Measurements from ENCODE around the gene TRIM33. TPM values are rescaled to one million over a fixed set of nuclear protein-coding genes. Genes with fewer than 3 reads are reported as not detected.

Gene TRIM33
- total and polyA plus RNA-seq, 2 of the 13 experiments (the other 11 are each of a cell fraction or from before 2014, with no cell fraction given) = 35.5 to 42.2 TPM

DNA sequence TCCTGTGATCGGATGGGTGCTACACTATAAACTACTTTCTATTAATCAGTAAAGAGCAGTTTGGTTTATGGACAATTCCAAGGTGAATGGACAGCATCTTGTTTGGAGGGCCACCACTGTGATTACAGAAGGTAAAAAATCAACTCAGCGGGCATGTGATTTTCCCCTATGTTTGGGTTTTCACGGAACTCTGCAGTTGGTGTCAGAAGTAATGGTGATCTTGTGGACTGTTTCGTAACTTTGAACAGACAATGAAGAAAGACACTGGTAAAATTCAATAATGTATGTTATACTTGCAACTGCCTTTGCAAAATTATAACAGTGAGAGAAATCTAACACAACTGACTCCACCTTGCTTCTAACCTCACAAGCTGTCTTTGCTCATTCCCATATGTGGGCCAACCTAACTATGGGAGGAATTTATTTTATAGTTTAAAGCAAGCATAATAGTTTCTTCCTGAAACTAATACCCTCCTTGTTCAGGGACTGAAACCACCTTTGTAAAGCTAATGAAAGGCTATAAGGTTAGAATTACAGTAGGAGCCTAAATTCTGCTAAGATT is 53.2 kb downstream of the TRIM33 start (continued):
- TF ChIP-seq, protein P1, sequence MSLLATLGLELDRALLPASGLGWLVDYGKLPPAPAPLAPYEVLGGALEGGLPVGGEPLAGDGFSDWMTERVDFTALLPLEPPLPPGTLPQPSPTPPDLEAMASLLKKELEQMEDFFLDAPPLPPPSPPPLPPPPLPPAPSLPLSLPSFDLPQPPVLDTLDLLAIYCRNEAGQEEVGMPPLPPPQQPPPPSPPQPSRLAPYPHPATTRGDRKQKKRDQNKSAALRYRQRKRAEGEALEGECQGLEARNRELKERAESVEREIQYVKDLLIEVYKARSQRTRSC (CRISPR knock-in tag; IDR thresholded peaks at IDR 0.05; ENCODE audit: low read depth) = no peak
- TF ChIP-seq SP2 (CRISPR knock-in tag; IDR thresholded peaks at IDR 0.05) (no peak), ZNF180 (CRISPR knock-in tag; IDR thresholded peaks at IDR 0.05; ENCODE audit: borderline replicate concordance, low read depth) (no peak), GLI4 (CRISPR knock-in tag; IDR thresholded peaks at IDR 0.05; ENCODE audit: borderline replicate concordance) (no peak), ZNF3 (CRISPR knock-in tag; IDR thresholded peaks at IDR 0.05) (no peak), DR1 (CRISPR knock-in tag; IDR thresholded peaks at IDR 0.05) (no peak), ZNF549 (CRISPR knock-in tag; IDR thresholded peaks at IDR 0.05) (no peak), SOX5 (CRISPR knock-in tag; IDR thresholded peaks at IDR 0.05; ENCODE audit: borderline replicate concordance) (peak; percentile 71; the same call in 1 of the 2 replicates), RBAK (CRISPR knock-in tag; IDR thresholded peaks at IDR 0.05) (no peak), SMC3 (IDR thresholded peaks at IDR 0.05; ENCODE audit: low read length) (no peak), HOXA5 (CRISPR knock-in tag; IDR thresholded peaks at IDR 0.05) (no peak), MNT (IDR thresholded peaks at IDR 0.05) (no peak), ZNF513 (CRISPR knock-in tag; conservative IDR thresholded peaks at IDR 0.05) (no peak), ZNF562 (CRISPR knock-in tag; IDR thresholded peaks at IDR 0.05; ENCODE audit: borderline replicate concordance) (no peak), FOXK1 (CRISPR knock-in tag; IDR thresholded peaks at IDR 0.05; ENCODE audit: borderline replicate concordance, low read depth) (0 out of 2 replicates have a peak, but pooled peaks have one; percentile 27), GABPA (IDR thresholded peaks at IDR 0.05; ENCODE audit: low read depth, low read length) (no peak), GABPA (CRISPR knock-in tag; IDR thresholded peaks at IDR 0.05; ENCODE audit: low read depth) (no peak), MAFF (IDR thresholded peaks at IDR 0.05; ENCODE audit: low read depth, low read length) (no peak)
- TF ChIP-seq, protein P2, sequence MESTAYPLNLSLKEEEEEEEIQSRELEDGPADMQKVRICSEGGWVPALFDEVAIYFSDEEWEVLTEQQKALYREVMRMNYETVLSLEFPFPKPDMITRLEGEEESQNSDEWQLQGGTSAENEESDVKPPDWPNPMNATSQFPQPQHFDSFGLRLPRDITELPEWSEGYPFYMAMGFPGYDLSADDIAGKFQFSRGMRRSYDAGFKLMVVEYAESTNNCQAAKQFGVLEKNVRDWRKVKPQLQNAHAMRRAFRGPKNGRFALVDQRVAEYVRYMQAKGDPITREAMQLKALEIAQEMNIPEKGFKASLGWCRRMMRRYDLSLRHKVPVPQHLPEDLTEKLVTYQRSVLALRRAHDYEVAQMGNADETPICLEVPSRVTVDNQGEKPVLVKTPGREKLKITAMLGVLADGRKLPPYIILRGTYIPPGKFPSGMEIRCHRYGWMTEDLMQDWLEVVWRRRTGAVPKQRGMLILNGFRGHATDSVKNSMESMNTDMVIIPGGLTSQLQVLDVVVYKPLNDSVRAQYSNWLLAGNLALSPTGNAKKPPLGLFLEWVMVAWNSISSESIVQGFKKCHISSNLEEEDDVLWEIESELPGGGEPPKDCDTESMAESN (CRISPR knock-in tag; conservative IDR thresholded peaks at IDR 0.05) = no peak
- TF ChIP-seq, protein P3, sequence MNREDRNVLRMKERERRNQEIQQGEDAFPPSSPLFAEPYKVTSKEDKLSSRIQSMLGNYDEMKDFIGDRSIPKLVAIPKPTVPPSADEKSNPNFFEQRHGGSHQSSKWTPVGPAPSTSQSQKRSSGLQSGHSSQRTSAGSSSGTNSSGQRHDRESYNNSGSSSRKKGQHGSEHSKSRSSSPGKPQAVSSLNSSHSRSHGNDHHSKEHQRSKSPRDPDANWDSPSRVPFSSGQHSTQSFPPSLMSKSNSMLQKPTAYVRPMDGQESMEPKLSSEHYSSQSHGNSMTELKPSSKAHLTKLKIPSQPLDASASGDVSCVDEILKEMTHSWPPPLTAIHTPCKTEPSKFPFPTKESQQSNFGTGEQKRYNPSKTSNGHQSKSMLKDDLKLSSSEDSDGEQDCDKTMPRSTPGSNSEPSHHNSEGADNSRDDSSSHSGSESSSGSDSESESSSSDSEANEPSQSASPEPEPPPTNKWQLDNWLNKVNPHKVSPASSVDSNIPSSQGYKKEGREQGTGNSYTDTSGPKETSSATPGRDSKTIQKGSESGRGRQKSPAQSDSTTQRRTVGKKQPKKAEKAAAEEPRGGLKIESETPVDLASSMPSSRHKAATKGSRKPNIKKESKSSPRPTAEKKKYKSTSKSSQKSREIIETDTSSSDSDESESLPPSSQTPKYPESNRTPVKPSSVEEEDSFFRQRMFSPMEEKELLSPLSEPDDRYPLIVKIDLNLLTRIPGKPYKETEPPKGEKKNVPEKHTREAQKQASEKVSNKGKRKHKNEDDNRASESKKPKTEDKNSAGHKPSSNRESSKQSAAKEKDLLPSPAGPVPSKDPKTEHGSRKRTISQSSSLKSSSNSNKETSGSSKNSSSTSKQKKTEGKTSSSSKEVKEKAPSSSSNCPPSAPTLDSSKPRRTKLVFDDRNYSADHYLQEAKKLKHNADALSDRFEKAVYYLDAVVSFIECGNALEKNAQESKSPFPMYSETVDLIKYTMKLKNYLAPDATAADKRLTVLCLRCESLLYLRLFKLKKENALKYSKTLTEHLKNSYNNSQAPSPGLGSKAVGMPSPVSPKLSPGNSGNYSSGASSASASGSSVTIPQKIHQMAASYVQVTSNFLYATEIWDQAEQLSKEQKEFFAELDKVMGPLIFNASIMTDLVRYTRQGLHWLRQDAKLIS (CRISPR knock-in tag; IDR thresholded peaks at IDR 0.05) = no peak
- TF ChIP-seq, protein P4, sequence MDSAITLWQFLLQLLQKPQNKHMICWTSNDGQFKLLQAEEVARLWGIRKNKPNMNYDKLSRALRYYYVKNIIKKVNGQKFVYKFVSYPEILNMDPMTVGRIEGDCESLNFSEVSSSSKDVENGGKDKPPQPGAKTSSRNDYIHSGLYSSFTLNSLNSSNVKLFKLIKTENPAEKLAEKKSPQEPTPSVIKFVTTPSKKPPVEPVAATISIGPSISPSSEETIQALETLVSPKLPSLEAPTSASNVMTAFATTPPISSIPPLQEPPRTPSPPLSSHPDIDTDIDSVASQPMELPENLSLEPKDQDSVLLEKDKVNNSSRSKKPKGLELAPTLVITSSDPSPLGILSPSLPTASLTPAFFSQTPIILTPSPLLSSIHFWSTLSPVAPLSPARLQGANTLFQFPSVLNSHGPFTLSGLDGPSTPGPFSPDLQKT (CRISPR knock-in tag; IDR thresholded peaks at IDR 0.05; ENCODE audit: borderline replicate concordance) = no peak
